Muscle of back (tissue), 11 donors: Measurements from ENCODE around the gene RB1. TPM values are rescaled to one million over a fixed set of nuclear protein-coding genes. Genes with fewer than 3 reads are reported as not detected.
"Not testable (repeated sequence)": the region's sequence is repeated elsewhere in the genome, so short reads cannot be mapped to it uniquely, and the experiment has no call there.

Experiments used
- DNase-seq, 3 donors: peaks; one replicate each; pipeline versions ENCODE4 v3.0.0 to v3.0.0-alpha.2; 2013
- polyA plus RNA-seq, 10 donors: library from polyadenylated mRNA; unstranded; fragments of 120-200 nt; gene quantifications; one replicate each; pipeline ENCODE4 v1.2.1, GENCODE V29; 2013; ENCODE audit not compliant: insufficient read length in 10 of 10

RB1 gene
- polyA plus RNA-seq, 10 donors, result 48.1 to 77.1 (median 61.1) TPM

DNA sequence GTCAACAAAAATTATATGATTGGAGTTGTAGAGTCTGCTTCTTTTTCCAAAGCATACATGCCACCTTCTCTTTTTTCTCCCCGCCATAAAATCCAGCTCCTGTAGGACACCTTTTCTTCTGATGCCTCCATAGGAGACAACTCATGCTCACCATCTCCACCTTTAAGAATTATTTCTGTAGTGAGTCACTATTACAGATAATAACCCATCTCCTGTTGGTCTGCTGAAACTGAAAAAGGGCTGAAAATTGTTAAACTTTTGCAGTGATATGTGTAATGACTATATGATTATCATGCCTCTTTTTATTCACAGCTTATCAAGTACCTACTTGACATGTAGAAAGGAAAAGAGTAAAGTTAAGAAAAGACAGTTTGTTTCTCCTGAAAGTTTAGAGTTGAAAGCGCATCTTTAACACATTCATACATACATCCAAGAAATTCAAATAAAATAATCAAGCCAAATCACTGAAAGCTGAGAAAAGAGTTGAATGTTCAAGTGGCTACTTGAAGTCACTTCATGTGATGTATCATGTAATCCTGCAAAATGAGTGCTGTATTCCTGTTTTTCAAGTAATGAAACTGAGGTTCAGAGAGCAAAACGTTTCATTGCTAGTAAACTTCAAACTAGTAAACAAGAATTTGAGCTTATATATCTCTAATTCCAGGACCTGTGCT, 144.9 kb downstream of the RB1 start:
- no peak for DNase-seq

GRCh38 chr13:48448959-48449614, 145.5 kb downstream of the RB1 start:
- DNase-seq, result no peak

- no peak for DNase-seq
These were observed 146.1 kb downstream of the RB1 start for GRCh38 chr13:48449656-48450055.

DNA sequence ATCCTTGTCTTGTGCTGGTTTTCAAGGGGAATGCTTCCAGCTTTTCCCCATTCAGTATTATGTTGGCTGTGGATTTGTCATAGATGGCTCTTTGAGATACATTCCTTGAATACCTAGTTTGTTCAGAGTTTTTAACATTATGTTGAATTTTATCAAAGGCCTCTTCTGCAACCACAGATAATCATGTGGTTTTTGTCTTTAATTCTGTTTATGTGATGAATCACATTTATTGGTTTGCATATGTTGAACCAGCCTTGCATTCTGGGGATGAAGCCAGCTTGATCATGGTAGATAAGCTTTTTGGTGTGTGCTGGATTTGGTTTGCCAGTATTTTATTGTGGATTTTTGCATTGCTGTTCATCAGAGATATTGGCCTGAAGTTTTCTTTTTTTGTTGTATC, 147.6 kb downstream of the RB1 start:
- DNase-seq, result not testable (repeated sequence)

- DNase-seq, result no peak
These were observed 153.0 kb downstream of the RB1 start for GRCh38 chr13:48456546-48456945.

- DNase-seq, result no peak
These were observed 154.2 kb downstream of the RB1 start for GRCh38 chr13:48457578-48458242.

GRCh38 chr13:48475230-48475629, 171.7 kb downstream of the RB1 start:
- no peak for DNase-seq

DNA sequence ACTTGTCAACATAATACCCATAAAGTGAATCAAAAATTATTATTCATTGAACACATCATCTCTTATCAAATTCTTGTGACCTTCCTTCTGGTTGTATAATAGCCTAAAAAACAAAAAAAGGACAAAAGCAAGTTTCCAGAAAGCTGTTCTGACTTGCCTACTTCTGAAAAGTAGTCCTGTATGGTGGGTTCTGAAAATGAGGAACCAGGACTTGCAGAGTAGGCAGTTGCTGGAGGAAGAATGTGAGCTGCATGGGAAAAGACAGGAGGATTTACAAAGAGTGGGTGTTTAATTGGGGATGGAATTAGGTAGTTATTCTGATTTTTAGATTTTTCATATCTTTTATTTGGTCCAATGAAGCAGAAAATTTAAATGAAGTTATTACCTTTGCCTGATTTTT, 172.7 kb downstream of the RB1 start:
- peak in 1 of 3 donors; percentile 12 for DNase-seq

GRCh38 chr13:48476686-48477085, 173.1 kb downstream of the RB1 start:
- peak in 1 of 3 donors; percentile 32 for DNase-seq

DNA sequence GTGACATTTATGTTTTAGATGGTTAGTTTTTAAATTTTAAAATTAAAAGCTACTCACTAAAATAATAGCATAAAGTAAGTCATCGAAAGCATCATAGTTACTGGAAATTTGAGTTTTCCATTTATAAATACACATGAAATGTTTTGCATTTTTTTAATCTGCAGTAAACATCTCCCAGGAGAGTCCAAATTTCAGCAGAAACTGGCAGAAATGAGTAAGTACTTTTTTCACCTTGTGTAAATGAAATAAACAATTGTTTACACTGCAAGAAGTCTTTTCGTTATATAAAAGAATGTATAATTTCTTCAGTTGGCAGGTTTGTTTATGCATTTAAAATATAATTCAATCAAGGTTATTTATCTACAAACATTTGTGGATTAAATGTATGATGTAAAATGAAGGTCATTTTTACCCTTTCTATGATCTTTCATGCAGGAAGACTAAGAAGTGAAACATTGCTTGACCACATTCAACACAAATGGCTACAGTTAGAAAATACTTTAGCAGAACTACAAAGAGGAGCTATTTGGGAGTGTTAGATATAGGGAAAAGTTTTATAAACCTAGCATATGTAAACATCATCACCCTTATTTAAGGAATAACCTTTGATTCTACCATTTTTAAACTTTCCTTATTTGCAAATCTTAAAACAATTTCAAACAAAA, 173.8 kb downstream of the RB1 start:
- DNase-seq, result peak in 1 of 3 donors; percentile 13

DNA sequence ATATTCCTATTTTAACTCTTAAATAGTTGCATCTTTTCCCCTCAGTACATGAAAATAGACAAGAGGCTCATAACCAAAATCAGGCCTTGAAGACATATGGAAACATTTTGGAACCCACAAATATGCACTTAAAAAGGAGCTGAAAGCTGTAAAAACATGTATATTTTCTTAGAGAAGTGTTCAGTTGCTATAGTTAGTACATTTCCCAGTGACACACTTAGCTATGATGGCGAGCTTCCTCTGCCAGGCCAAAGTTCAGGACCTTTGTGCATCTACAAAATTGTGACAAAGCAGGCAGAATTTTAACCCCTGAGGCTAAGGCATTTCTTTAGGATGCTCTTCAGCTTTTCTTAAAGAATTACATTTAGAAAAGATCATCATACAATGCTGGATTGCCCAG, 174.8 kb downstream of the RB1 start:
- DNase-seq, result peak in 2 of 3 donors; percentile 20 to 49

DNA sequence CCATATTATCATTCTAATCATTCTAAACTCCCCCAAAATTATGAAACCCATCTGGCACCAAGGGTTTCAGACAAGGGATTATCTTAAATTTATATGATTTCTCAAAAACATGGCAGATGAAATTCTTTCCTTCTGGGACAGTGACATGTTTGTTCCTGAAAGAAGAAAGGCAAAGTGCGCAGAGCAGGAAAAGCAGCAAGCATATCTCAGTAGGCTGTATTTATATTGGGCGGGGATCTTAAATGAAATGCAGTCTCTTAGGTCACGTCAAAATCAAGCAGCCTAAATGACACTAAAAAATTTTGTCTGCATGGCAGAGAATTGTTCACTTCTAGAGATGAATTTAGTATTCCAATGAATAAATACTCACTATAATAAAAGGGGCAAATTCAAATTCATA, 180.0 kb downstream of the RB1 start:
- DNase-seq, result no peak

GRCh38 chr13:48485432-48485831, 181.9 kb downstream of the RB1 start:
- no peak for DNase-seq

GRCh38 chr13:48486362-48486761, 182.8 kb downstream of the RB1 start:
- no peak for DNase-seq

DNA sequence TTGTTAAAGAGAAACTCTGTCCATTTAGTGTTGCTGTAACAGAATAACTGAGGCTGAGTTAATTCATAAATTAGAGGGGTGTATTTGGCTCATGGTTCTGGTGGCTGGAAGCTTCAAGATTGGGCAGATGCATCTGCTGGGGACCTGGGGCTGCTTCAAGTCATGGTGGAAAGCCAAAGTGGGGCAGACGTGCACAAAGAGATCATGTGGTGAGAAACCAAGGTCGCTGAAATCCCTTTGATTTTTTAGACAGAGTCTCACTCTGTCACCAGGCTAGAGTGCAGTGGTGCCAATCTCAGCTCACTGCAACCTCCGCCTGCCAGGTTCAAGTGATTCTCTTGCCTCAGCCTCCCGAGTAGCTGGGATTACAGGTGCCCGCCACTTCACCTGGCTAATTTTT, 183.3 kb downstream of the RB1 start:
- DNase-seq, result no peak

DNA sequence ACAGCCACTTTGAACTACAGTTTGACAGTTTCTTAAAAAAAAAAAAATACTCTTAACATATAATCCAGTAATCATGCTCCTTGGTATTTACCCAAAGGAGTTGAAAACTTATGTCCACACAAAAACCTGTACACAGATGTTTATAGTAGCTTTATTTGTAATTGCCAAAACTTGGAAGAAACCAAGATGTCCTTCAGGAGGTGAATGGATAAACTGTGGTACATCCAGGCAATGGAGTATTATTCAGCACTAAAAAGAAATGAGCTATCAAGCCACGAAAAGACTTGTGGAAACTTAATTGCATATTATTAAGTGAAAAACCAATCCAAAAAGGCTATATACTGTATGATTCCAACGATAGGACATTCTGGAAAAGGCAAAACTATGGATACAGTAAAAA, 184.4 kb downstream of the RB1 start:
- DNase-seq, result no peak

DNA sequence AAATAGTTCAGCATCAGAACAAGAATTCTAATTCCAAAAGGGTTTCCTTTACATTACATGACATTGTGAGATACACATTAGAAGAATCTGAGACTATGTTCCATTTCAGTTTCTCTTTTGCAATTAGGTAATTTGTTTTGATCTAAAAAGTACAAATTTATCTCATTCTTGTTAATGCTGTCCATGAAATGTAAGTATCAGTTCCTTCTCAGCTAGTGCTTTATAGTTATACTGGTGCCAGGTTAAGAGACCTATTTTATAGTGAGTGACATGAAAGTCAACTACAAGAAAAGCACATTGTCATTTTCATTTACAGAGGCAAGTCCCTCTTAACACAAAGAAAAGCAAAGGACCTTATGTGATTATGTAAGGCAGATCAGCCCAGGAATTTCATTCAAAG, 185.4 kb downstream of the RB1 start:
- DNase-seq, result no peak

GRCh38 chr13:48489666-48490065, 186.1 kb downstream of the RB1 start:
- no peak for DNase-seq

- DNase-seq, result no peak
These were observed 186.7 kb downstream of the RB1 start for GRCh38 chr13:48490241-48490640.

GRCh38 chr13:48491423-48492095, 188.0 kb downstream of the RB1 start:
- no peak for DNase-seq

DNA sequence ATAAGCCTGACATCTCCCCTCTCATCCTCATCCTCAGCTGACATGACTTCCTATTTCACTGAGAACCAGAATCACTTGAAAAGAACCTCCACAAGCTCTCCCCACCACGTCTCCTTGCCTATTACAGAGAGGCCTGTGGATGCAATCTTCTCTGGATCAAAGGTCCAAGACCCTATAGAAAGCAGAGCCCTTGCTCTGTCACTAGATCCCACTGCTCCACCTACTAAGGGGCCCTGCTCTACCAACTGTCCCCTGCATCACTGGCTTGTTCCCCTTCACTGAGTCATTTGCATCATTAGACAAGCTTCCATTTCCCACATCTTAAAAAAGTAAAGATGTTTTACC, 188.5 kb downstream of the RB1 start:
- DNase-seq, result peak in 1 of 3 donors; percentile 22

- peak; percentile 27 to 77 (median 53) for DNase-seq
These were observed 189.0 kb downstream of the RB1 start for GRCh38 chr13:48492470-48493065.
